ENCODE results near the gene LRCOL1.

Gene LRCOL1

GRCh38 chr12:132562489-132563021 is 47.8 kb downstream of the LRCOL1 start:
- DNase-seq = no peak

- DNase-seq = no peak
These were observed 48.8 kb downstream of the LRCOL1 start for GRCh38 chr12:132561427-132562156.

- DNase-seq = peak; percentile 98
These were observed 49.6 kb downstream of the LRCOL1 start for GRCh38 chr12:132560614-132561426.

- DNase-seq = peak; percentile 31
These were observed 50.1 kb downstream of the LRCOL1 start for GRCh38 chr12:132560364-132560613.

GRCh38 chr12:132559652-132560363 is 50.6 kb downstream of the LRCOL1 start:
- DNase-seq = peak; percentile 77

GRCh38 chr12:132558861-132559623 is 51.3 kb downstream of the LRCOL1 start:
- no peak for DNase-seq

- no peak for DNase-seq
These were observed 52.1 kb downstream of the LRCOL1 start for GRCh38 chr12:132558042-132558856.

- DNase-seq = no peak
These were observed 52.9 kb downstream of the LRCOL1 start for GRCh38 chr12:132557291-132558015.

GRCh38 chr12:132556801-132557200 is 53.6 kb downstream of the LRCOL1 start:
- no peak for DNase-seq

GRCh38 chr12:132556216-132556615 is 54.2 kb downstream of the LRCOL1 start:
- DNase-seq = no peak

GRCh38 chr12:132555686-132556085 is 54.7 kb downstream of the LRCOL1 start:
- DNase-seq = no peak

- DNase-seq = no peak
These were observed 55.3 kb downstream of the LRCOL1 start for GRCh38 chr12:132554845-132555630.
